ENCODE measurements around the gene AHDC1. TPM values are rescaled to one million over a fixed set of nuclear protein-coding genes. Genes with fewer than 3 reads are reported as not detected.

The AHDC1 gene
- total and polyA plus RNA-seq, 2 of the 13 experiments (the other 11 are each of a cell fraction or from before 2014, with no cell fraction given): 1.0 to 2.7 TPM

DNA sequence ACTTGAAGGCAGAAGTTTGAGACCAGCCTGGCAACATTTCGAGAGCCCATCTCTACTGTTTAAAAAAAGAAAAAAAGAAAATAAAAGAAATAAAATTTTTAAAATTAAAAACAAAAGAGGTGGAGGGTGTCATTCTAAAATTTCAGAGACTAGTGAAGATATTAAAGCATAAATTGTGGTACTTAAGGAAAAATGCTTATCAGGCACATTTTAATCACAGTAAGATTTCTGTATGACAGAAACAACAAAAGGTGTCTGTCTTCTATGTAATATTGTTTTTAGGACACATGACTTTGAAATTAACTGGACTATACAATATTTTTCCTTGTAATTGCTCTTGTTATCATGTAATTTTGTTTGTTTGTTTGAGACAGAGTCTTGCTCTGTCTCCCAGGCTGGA, 118.6 kb downstream of the AHDC1 start:
- ChIA-PET POLR2A (no interaction called here), CTCF (ENCODE audit: low intra/inter-chr PET ratio, low total read pairs) (no interaction called here)
- H3K36me3 ChIP-seq (replicated peaks in 1 of 2; ENCODE audit: control insufficient read depth in 1 of 2, insufficient read depth in 2 of 2, low read length in 2 of 2): no peaks in the 10 kb centered on the region
- H3K9ac ChIP-seq (ENCODE audit: insufficient read depth, low read depth, low read length): no peak overlapping the region
- WGBS (ENCODE audit: low lambda C conversion rate): 97% methylated on average over 1 of the region's 1 CpG
- peaks cover 13% of the 10 kb centered on the region for H3K4me1 ChIP-seq (ENCODE audit: insufficient read depth, low read length)
- in situ Hi-C loops (cut with HindIII; ENCODE audit: extremely low pct_ligation_motif_present, low pct_unique_long_range_greater_than_20kb): no loop called here
- no peak overlapping the region for H3K27ac ChIP-seq (ENCODE audit: extremely low read length, insufficient read depth, low read length)
- no peaks in the 10 kb centered on the region for H3K9me3 ChIP-seq (ENCODE audit: low read length)
- FAIRE-seq (no peak), ATAC-seq (no peak), DNase-seq (ENCODE audit: low spot score) (no peak)
- no TSS peak for BruUV-seq (replicated peaks)
- no peak overlapping the region for H2AFZ ChIP-seq (ENCODE audit: low read length)
- H4K20me1 ChIP-seq (ENCODE audit: insufficient read depth, low read length): peaks cover 17% of the 10 kb centered on the region; the same call in 1 of the 2 replicates
- intact Hi-C loops (cut with micrococcal nuclease; ENCODE audit: unreplicated experiment): no loop called here
- no peaks in the 10 kb centered on the region; a peak in 1 of 5 replicates for H3K27me3 ChIP-seq (ENCODE audit: control insufficient read depth in 1 of 2, insufficient read depth in 2 of 2, low read length in 2 of 2)
- no peak overlapping the region for H3K4me2 ChIP-seq (ENCODE audit: low read depth, low read length)
- H3K79me2 ChIP-seq (ENCODE audit: insufficient read depth, low read length): peaks cover 70% of the 10 kb centered on the region
- TF ChIP-seq MAFK (conservative IDR thresholded peaks at IDR 0.05 in 1 of 2, IDR thresholded peaks at IDR 0.05 in 1 of 2; ENCODE audit: low read length in 2 of 2): peak; percentile 89 to 94
- no peak for TF ChIP-seq SALL1 (CRISPR knock-in tag; IDR thresholded peaks at IDR 0.05)
- TF ChIP-seq MAFF (IDR thresholded peaks at IDR 0.05; ENCODE audit: low read depth, low read length): peak; percentile 88
- no peak overlapping the region for H3K4me3 ChIP-seq (replicated peaks in 1 of 3; ENCODE audit: insufficient read depth in 1 of 3, low read depth in 2 of 3, low read length in 3 of 3)

Small RNA genes lying within 50 kb of the gene (small RNA-seq; reads per million reads assigned to genes)
- 0 reads per million in 3 experiments for gene AL031729.1 (ENCODE audit: insufficient read depth in 2 of 3, insufficient read length in 3 of 3, low read depth in 2 of 3, low replicate concordance in 1 of 3)

Other genes with a start within 250 kb of the AHDC1 start
- 2.7 and 3.5 TPM in 2 replicates for gene MAP3K6, start 237.2 kb downstream of the AHDC1 start, total RNA-seq (2016; rRNA removed; fragmentation: Illumina TruSeq; extraction: Trizol)
- gene MAP3K6, start 237.2 kb downstream of the AHDC1 start, polyA plus RNA-seq (2011; rRNA removed): 2.7 and 3.2 TPM in 2 replicates
- not detected in 2 replicates for gene FCN3, start 229.3 kb downstream of the AHDC1 start, total RNA-seq (2016; rRNA removed; fragmentation: Illumina TruSeq; extraction: Trizol)
- not detected in 2 replicates for gene FCN3, start 229.3 kb downstream of the AHDC1 start, polyA plus RNA-seq (2011; rRNA removed)
- not detected in 2 replicates for gene CD164L2, start 220.8 kb downstream of the AHDC1 start, total RNA-seq (2016; rRNA removed; fragmentation: Illumina TruSeq; extraction: Trizol)
- not detected in 2 replicates for gene CD164L2, start 220.8 kb downstream of the AHDC1 start, polyA plus RNA-seq (2011; rRNA removed)
- 0.88 and 1.00 TPM in 2 replicates for gene GPR3, start 211.5 kb downstream of the AHDC1 start, total RNA-seq (2016; rRNA removed; fragmentation: Illumina TruSeq; extraction: Trizol)
- gene GPR3, start 211.5 kb downstream of the AHDC1 start, polyA plus RNA-seq (2011; rRNA removed): 2.6 and 2.7 TPM in 2 replicates
- gene WASF2, start 114.0 kb downstream of the AHDC1 start, total RNA-seq (2016; rRNA removed; fragmentation: Illumina TruSeq; extraction: Trizol): 10.4 and 16.9 TPM in 2 replicates
- gene WASF2, start 114.0 kb downstream of the AHDC1 start, polyA plus RNA-seq (2011; rRNA removed): 26.4 and 27.7 TPM in 2 replicates
- not detected in 2 replicates for gene FGR, start 31.0 kb upstream of the AHDC1 start, total RNA-seq (2016; rRNA removed; fragmentation: Illumina TruSeq; extraction: Trizol)
- gene FGR, start 31.0 kb upstream of the AHDC1 start, polyA plus RNA-seq (2011; rRNA removed): 0.04 TPM in 1 of 2 replicates, not detected in the other
- 6.1 and 13.2 TPM in 2 replicates for gene IFI6, start 68.0 kb upstream of the AHDC1 start, total RNA-seq (2016; rRNA removed; fragmentation: Illumina TruSeq; extraction: Trizol)
- 12.9 and 21.8 TPM in 2 replicates for gene IFI6, start 68.0 kb upstream of the AHDC1 start, polyA plus RNA-seq (2011; rRNA removed)
- gene FAM76A, start 121.8 kb upstream of the AHDC1 start, total RNA-seq (2016; rRNA removed; fragmentation: Illumina TruSeq; extraction: Trizol): 15.7 and 18.8 TPM in 2 replicates
- 4.2 and 4.6 TPM in 2 replicates for gene FAM76A, start 121.8 kb upstream of the AHDC1 start, polyA plus RNA-seq (2011; rRNA removed)
- 16.3 and 19.7 TPM in 2 replicates for gene STX12, start 169.1 kb upstream of the AHDC1 start, total RNA-seq (2016; rRNA removed; fragmentation: Illumina TruSeq; extraction: Trizol)
- 6.3 and 9.0 TPM in 2 replicates for gene STX12, start 169.1 kb upstream of the AHDC1 start, polyA plus RNA-seq (2011; rRNA removed)
- 62.2 and 98.1 TPM in 2 replicates for gene PPP1R8, start 226.6 kb upstream of the AHDC1 start, total RNA-seq (2016; rRNA removed; fragmentation: Illumina TruSeq; extraction: Trizol)
- 35.5 and 38.3 TPM in 2 replicates for gene PPP1R8, start 226.6 kb upstream of the AHDC1 start, polyA plus RNA-seq (2011; rRNA removed)

Measured in HepG2 (cell line).